ENCODE measurements around the gene ALDH4A1. TPM values are rescaled to one million over a fixed set of nuclear protein-coding genes. Genes with fewer than 3 reads are reported as not detected.

The ALDH4A1 gene
- polyA plus RNA-seq, 1 experiment: 36.6 TPM

- DNase-seq (ENCODE audit: low read depth): peak; percentile 74
- TF ChIP-seq CTCF (IDR thresholded peaks at IDR 0.05; ENCODE audit: insufficient read depth, low read depth, low read length): 0 out of 2 replicates have a peak, but pooled peaks have one; percentile 1
- POLR2A ChIA-PET: no interaction called here
- H3K27me3 ChIP-seq (ENCODE audit: control insufficient read depth, insufficient read depth, low read length): no peaks in the 10 kb centered on the region
- no peak overlapping the region for H3K4me3 ChIP-seq (ENCODE audit: low read depth, low read length)
- CTCF ChIA-PET: interaction anchor here (0.9 to 3.2 kb wide), 5 partner anchors 12 to 40 kb away, joined by 3 to 15 read pairs (median 4); no protein-coding TSS in a partner anchor
- H3K36me3 ChIP-seq (ENCODE audit: control insufficient read depth, insufficient read depth, low read length): no peaks in the 10 kb centered on the region
Observed at GRCh38 chr1:18926315-18927081, 24.1 kb upstream of the ALDH4A1 start.

- no peak for DNase-seq (ENCODE audit: low read depth)
- POLR2A ChIA-PET: no interaction called here
- Histone ChIP-seq H3K36me3 (ENCODE audit: control insufficient read depth, insufficient read depth, low read length) (peaks cover 5% of the 10 kb centered on the region), H3K27me3 (ENCODE audit: control insufficient read depth, insufficient read depth, low read length) (no peaks in the 10 kb centered on the region), H3K4me3 (ENCODE audit: low read depth, low read length) (no peak overlapping the region)
- TF ChIP-seq CTCF (IDR thresholded peaks at IDR 0.05; ENCODE audit: insufficient read depth, low read depth, low read length): no peak
- CTCF ChIA-PET: interaction anchor here (0.9 to 6.3 kb wide), 4 partner anchors 12 to 30 kb away, joined by 3 to 87 read pairs (median 8); partner anchors contain the start of gene ALDH4A1
Observed at GRCh38 chr1:18925279-18925678, 22.9 kb upstream of the ALDH4A1 start.

GRCh38 chr1:18924221-18924691, 21.9 kb upstream of the ALDH4A1 start:
- ChIA-PET CTCF (interaction anchor here (0.8 to 6.3 kb wide), 10 partner anchors 12 to 54 kb away, joined by 3 to 87 read pairs (median 4); partner anchors contain the start of gene ALDH4A1), POLR2A (interaction anchor here (0.5 to 0.6 kb wide), 3 partner anchors 10 to 721 kb away, joined by 3 to 8 read pairs (median 3); no protein-coding TSS in a partner anchor)
- no peak for TF ChIP-seq CTCF (IDR thresholded peaks at IDR 0.05; ENCODE audit: insufficient read depth, low read depth, low read length)
- no peaks in the 10 kb centered on the region for H3K27me3 ChIP-seq (ENCODE audit: control insufficient read depth, insufficient read depth, low read length)
- no peak for DNase-seq (ENCODE audit: low read depth)
- H3K36me3 ChIP-seq (ENCODE audit: control insufficient read depth, insufficient read depth, low read length): peaks cover 8% of the 10 kb centered on the region
- H3K4me3 ChIP-seq (ENCODE audit: low read depth, low read length): peak overlapping the region; percentile 13; the same call in 1 of the 2 replicates

GRCh38 chr1:18923756-18924211, 21.4 kb upstream of the ALDH4A1 start:
- Histone ChIP-seq H3K4me3 (ENCODE audit: low read depth, low read length) (peak overlapping the region; percentile 13; the same call in 1 of the 2 replicates), H3K27me3 (ENCODE audit: control insufficient read depth, insufficient read depth, low read length) (no peaks in the 10 kb centered on the region), H3K36me3 (ENCODE audit: control insufficient read depth, insufficient read depth, low read length) (peaks cover 8% of the 10 kb centered on the region)
- TF ChIP-seq CTCF (IDR thresholded peaks at IDR 0.05; ENCODE audit: insufficient read depth, low read depth, low read length): no peak
- DNase-seq (ENCODE audit: low read depth): no peak
- POLR2A ChIA-PET: interaction anchor here (0.5 to 0.6 kb wide), 3 partner anchors 9 to 722 kb away, joined by 3 to 8 read pairs (median 3); no protein-coding TSS in a partner anchor
- CTCF ChIA-PET: interaction anchor here (0.8 to 6.3 kb wide), 7 partner anchors 12 to 43 kb away, joined by 3 to 87 read pairs (median 4); no protein-coding TSS in a partner anchor

All from BJ (cell line).